Left lung (tissue), 10 donors: ENCODE measurements around the gene CCDC197. TPM values are rescaled to one million over a fixed set of nuclear protein-coding genes. Genes with fewer than 3 reads are reported as not detected.
A peak's percentile ranks its signal among the peaks of the same experiment; 100 is the strongest.

Experiments
- ATAC-seq: fragments of 200-7000 bp; cut with Tn5 transposase; one replicate; pipeline ENCODE4 v1.9.1; 2020; ENCODE audit warnings: moderate library complexity
- DNase-seq, 4 donors: peaks; one replicate each; pipeline ENCODE4 v3.0.0-alpha.2; 2013 to 2020
- H3K27ac ChIP-seq, 2 donors: fragments of 200-600 bp; sonication (generic) in 1 of 2; one replicate each; pipeline versions ENCODE4 v1.5.0 to v1.8.0; 2020 to 2021
- H3K27me3 ChIP-seq, 2 donors: fragments of 200-600 bp; sonication (generic) in 1 of 2; one replicate each; pipeline versions ENCODE4 v1.5.0 to v1.8.0; 2020 to 2021
- H3K36me3 ChIP-seq, 2 donors: fragments of 200-600 bp; sonication (generic) in 1 of 2; one replicate each; pipeline versions ENCODE4 v1.5.0 to v1.8.0; 2020 to 2021
- H3K4me1 ChIP-seq, 2 donors: fragments of 200-600 bp; one replicate each; pipeline ENCODE4 v1.8.0; 2021
- H3K4me3 ChIP-seq, 2 donors: fragments of 200-600 bp; sonication (generic) in 1 of 2; one replicate each; pipeline versions ENCODE4 v1.5.0 to v1.8.0; 2020 to 2021; ENCODE audit warnings: mild to moderate bottlenecking in 1 of 2
- H3K9me3 ChIP-seq, 2 donors: fragments of 200-600 bp; sonication (generic) in 1 of 2; one replicate each; pipeline versions ENCODE4 v1.5.0 to v1.8.0; 2020 to 2021
- CTCF ChIP-seq, 2 donors: fragments of 200-600 bp; sonication (generic) in 1 of 2; IDR thresholded peaks; one replicate each; pipeline versions ENCODE4 v1.5.0 to v1.8.0; 2021; ENCODE audit warnings: antibody characterized with exemption in 2 of 2
- intact Hi-C, 2 donors: fragments of 100-400 bp; cut with DNase I; formaldehyde crosslinking; loops; one replicate each; pipeline versions ENCODE4 v1.11.2 to v1.14.2; 2022
- polyA plus RNA-seq, 6 donors: library from polyadenylated mRNA; unstranded; fragments of 120-200 nt; gene quantifications; one replicate each; pipeline ENCODE4 v1.2.1, GENCODE V29; 2013; ENCODE audit not compliant: insufficient read length in 6 of 6
- total RNA-seq, 2 donors: library from RNA; stranded (reverse); fragmentation: NEBNext Ultra II Directional; extraction: Animal tissue kit (Norgen Biotek cat#: 25700); gene quantifications; one replicate each; pipeline ENCODE4 v1.2.1, GENCODE V29; 2021
- donor health status: DM: no; HTN: yes; CAD: no.
- donor health status: DM: no; HTN: no; CAD: no.

CCDC197 gene
- total and polyA plus RNA-seq, 8 donors = not detected

- DNase-seq (no peak), ATAC-seq (no peak)
- Histone ChIP-seq H3K36me3 (no peaks in the 10 kb centered on the region), H3K4me3 (no peak overlapping the region), H3K4me1 (no peaks in the 10 kb centered on the region), H3K9me3 (no peaks in the 10 kb centered on the region), H3K27me3 (no peaks in the 10 kb centered on the region), H3K27ac (no peak overlapping the region)
- intact Hi-C loops = no loop called here
- TF ChIP-seq CTCF (IDR thresholded peaks at IDR 0.05) = no peak
Observed at GRCh38 chr14:93978735-93979134, 18.4 kb upstream of the CCDC197 start.

- Histone ChIP-seq H3K4me3 (no peak overlapping the region), H3K36me3 (no peaks in the 10 kb centered on the region), H3K27ac (no peak overlapping the region), H3K4me1 (no peaks in the 10 kb centered on the region), H3K27me3 (no peaks in the 10 kb centered on the region), H3K9me3 (no peaks in the 10 kb centered on the region)
- intact Hi-C loops = no loop called here
- DNase-seq = peak in 1 of 4 donors; percentile 22
- ATAC-seq = no peak
- no peak for TF ChIP-seq CTCF (IDR thresholded peaks at IDR 0.05)
Observed at GRCh38 chr14:93980456-93981201, 16.5 kb upstream of the CCDC197 start.

- no peaks in the 10 kb centered on the region for H3K4me1 ChIP-seq
- H3K27ac ChIP-seq = no peak overlapping the region
- intact Hi-C loops = no loop called here
- H3K27me3 ChIP-seq = no peaks in the 10 kb centered on the region
- H3K36me3 ChIP-seq = no peaks in the 10 kb centered on the region
- DNase-seq (no peak), ATAC-seq (no peak)
- no peak overlapping the region for H3K4me3 ChIP-seq
- H3K9me3 ChIP-seq = no peaks in the 10 kb centered on the region
- no peak for TF ChIP-seq CTCF (IDR thresholded peaks at IDR 0.05)
Observed at GRCh38 chr14:93981316-93982229, 15.5 kb upstream of the CCDC197 start.

- DNase-seq (no peak), ATAC-seq (no peak)
- no peak for TF ChIP-seq CTCF (IDR thresholded peaks at IDR 0.05)
- H3K4me3 ChIP-seq = no peak overlapping the region
- H3K36me3 ChIP-seq = no peaks in the 10 kb centered on the region
- H3K27ac ChIP-seq = no peak overlapping the region
- H3K4me1 ChIP-seq = no peaks in the 10 kb centered on the region
- H3K27me3 ChIP-seq = peaks cover 0 to 6% of the 10 kb centered on the region in 2 donors
- H3K9me3 ChIP-seq = no peaks in the 10 kb centered on the region
- intact Hi-C loops = no loop called here
Observed at GRCh38 chr14:93982230-93983007, 14.7 kb upstream of the CCDC197 start.
